DMS153 treated with DMSO at 0.1 percent for 48 hours (cell line): ENCODE data around the gene ZNF318.

Source experiments
- DNase-seq: peaks from one replicate; lab custom pipeline; 2025; ENCODE audit not compliant: unreplicated experiment; lab: John Stamatoyannopoulos, UW

Gene ZNF318

GRCh38 chr6:43286456-43286979 is 82.9 kb downstream of the ZNF318 start:
- no peak for DNase-seq
